HG03139 (cell line): Measurements from ENCODE around the gene HDLBP.
A peak's percentile ranks its signal among the peaks of the same experiment; 100 is the strongest.
"Not testable (repeated sequence)": the region's sequence is repeated elsewhere in the genome, so short reads cannot be mapped to it uniquely, and the experiment has no call there.

Experiments
- ATAC-seq: cut with Tn5 transposase; IDR thresholded peaks from one replicate; pipeline ENCODE4 v1.9.1; 2021; ENCODE audit not compliant: unreplicated experiment

The HDLBP gene

DNA sequence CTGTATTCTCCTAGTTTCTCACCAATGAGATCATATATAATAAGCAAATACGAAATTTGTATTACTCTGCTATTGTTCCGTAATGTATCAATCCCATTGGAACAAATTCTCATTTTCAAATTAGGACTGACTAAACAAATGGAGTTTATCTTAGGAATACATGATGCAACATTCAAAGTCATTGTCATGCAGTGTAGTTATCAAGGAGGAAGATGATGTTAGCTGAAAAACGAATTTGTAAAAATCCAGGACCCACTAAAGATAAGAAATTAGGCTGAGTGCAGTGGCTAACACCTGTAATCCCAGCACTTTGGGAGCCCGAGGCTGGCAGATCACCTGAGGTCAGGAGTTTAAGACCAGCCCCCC, 15.1 kb upstream of the HDLBP start:
- ATAC-seq, result no peak

DNA sequence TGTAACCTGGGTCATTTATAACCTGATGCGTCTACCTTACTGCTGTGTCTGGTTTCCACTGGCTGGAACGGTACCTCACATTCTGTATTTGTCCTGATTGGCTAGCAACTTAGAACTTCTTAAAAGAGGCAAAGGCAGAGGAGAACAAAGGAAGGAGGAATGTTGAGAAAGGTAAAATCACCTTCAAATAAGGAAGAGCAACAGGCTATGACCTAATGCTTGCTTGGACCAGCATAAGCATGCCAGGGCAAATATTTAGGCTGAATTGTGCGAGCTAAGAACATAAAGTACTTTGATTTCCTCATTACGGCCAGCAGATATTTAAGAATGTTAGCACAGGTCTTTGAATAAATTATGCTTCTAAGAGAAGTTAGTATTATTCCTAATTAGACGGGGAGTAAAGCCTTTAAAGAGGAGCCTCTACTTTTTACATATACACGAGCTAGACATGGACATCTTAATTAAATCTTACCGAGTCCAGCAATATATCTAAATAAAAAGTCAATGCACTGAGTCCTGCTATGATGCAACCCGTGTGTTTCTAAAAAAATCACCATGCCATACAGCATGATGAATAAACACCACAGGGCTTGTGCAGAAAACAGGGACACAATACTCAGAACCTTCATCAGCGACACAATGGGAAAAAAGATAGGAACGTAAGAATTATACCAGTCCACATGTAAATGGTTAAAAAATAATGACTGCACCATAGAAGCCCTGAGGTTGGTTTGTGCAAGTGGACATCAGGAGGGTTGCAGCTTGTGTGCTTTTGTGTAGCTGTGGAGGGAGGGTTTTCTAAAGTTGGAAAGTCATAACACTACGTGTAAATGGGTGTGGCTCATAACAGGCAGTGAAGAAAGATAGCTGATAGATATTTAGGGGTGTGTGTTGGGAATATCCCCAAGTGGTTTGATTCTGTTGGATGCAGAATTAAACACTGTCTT, 14.5 kb upstream of the HDLBP start:
- ATAC-seq, result no peak

- no peak for ATAC-seq
Observed at GRCh38 chr2:241325257-241325656, 9.8 kb upstream of the HDLBP start.

DNA sequence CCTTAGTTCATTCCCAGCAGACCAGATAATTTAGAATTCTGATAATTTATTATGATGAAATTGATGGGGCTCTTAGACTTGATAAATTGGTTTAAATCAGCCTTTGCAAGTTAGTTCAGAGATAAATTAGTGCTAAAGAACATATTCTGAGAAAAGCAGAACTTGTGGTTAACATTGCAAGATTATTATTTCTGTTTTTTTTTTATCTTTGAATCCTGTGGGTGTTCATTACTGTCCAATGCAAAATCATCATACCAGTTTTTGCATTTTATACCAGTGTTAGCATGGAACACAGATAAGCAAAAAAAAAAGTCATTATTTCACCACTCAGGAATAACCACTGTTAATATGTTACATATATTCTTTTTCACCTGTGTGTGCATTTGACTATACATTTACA, 9.3 kb upstream of the HDLBP start:
- no peak for ATAC-seq

GRCh38 chr2:241323778-241324177, 8.3 kb upstream of the HDLBP start:
- no peak for ATAC-seq

DNA sequence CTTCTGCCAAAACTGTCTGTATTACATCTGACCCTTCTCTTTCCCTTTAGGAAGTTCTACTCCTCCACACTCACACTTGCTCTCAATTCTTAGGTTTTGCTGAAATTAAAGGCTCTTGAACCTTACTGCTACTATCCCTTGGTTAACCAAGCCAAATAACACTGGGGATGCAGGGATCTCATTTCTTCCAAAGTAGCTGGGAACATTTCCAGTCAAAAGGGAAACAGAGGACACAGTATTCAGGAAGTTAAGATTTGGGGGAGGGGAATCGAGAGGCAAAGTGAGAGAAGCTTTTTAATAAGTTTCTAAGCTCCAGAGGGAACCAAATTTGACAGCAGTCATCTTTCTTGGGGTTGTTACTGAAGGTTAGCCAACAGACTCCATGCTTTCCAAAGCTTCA, 6.4 kb upstream of the HDLBP start:
- ATAC-seq, result no peak

DNA sequence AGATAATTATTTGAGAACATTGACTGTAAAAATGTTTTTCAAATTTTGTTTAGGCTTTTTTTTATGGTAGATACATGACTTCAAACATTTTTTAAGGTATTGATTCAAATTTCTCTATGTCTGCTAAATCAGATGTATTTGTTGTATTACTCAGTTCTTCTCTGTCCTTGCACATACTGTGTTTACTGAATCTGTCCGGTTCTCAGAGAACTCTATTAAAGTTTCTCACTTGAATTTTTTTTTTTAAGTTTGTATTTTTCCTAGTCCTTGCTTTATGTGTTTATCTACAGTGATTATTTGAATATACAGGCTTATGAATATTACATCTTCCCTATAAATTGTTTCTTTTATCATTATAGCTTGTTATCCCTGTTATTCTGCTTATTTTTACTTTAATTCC, 5.6 kb upstream of the HDLBP start:
- no peak for ATAC-seq

GRCh38 chr2:241320394-241320793, 4.9 kb upstream of the HDLBP start:
- no peak for ATAC-seq

- ATAC-seq, result not testable (repeated sequence)
Observed at GRCh38 chr2:241318830-241319229, 3.4 kb upstream of the HDLBP start.

DNA sequence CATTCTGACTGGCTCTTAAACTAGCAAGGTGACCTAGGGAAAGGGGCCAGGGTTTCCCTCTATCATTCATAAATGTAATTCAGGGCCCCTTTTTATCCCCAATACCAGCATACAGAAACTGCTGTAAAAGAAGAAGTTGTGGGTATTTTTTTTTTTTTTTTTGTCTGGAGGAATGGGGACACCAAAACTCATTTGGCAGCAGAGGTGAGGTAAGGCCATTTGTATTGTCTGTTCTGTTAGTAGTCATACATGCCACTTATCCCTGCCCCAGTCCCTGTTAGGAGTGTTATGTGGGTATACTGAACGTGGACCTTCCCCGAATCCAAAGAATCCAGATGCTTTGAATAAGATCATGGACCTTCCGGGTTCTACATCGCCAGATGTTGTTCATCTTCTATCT, 1.9 kb upstream of the HDLBP start:
- ATAC-seq, result no peak

DNA sequence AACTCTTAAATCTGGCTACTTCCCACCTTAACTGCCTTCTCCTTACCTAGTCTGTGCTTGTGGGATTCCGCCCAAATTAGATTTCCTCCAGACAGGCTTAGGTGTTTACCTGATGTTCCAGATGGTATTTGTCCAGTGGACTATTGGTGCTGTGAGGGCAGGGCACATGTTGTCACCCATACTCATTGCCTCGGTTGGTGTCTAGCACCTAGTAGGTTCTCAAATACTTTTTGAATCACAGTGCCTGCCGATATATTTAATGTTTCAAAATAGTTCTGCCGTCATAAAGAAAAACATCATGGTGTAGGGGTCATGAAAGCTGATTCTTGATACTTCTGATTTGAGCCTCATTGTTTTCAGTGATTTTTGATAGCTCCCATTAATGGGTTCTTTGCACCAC, 1.4 kb upstream of the HDLBP start:
- ATAC-seq, result no peak

GRCh38 chr2:241315879-241316631, 583 bp upstream of the HDLBP start, which contains the start of gene SEPTIN2:
Gene SEPTIN2, plus strand, starts transcription at chr2:241315925. Its CDS starts 8,308 bp downstream, at chr2:241324233.
- peak; percentile 32 for ATAC-seq

DNA sequence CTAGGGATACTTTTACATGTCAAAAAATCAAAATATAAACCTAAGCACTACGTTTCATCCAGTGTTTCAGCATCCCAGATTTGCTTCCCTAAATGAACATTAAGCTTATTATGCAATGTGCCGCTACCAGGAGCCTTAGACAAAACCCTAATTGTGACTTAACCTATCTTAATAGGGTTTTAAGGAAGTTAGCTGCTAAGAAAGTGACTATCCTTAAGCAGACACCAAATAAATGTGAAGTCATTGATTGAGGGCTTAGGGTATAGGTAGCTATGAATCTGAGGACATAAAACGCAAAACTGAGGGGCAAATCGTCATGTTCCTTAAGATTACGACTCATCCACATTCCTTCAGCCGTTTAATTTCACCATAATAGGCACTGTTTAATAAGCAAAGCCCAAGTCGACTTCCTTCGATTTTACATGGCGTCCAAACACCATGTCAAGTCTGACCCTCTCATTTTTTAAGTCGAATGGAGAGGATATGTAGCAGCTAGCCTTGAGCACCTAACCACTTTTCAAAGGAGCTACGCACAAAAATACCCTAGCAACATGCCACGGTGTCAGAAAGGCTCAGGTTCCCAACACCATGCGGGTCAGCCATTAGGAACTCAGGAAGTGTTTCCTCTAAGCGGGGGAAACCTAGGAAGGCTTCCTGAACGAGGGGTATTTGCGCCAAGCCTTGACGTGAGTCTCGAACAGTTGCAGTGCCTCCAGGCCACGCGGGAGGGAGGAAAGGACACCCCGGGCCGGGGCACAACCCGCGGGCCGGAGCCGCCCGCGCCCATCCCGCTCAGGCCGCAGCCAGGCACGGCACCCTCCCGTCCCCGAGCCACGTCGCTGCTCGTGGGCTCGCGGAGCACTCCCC, 1.0 kb downstream of the HDLBP start:
- no peak for ATAC-seq

DNA sequence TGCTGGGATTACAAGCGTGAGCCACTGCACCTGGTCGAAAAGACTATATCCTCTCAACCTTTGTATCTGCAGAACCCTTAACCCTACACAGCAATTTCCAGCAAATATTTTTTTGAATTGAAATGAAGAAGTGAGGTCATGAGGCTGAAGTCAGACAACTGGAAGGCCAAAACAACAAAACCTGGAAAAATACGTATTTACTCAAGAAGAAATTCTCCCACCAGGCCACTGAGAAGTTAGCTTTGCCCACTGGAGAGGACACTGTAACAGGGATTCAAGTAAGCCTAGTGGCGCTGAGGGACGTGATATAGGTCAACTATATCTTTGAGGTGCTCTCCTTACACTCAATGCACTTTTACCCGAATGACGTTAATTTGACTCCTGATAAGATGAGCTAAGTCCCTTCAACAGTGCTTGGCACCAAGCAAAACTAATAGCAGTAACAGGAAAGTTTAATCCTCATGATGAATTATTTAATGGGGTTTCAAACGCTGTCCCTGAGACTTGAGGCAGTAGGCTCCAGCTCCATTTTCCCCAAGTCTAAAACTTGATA, 1.9 kb downstream of the HDLBP start:
- no peak for ATAC-seq

DNA sequence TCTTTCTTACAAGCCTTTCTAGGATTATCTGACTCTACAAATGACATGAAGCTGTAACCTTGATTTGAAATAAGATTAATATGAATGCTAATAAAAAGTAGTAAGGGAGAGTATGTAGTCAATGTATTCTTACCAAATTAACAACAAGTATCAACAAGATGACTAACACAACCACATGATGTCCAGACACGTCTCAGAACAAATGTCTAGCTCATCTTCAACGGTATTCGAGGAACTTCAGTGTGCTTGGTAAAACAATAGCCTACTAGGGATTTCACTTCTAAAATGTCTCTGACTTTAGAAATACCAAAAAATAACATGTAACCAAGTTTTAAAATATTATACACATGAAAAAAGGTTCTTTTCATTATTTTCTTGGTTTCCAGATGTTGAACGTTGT, 3.4 kb downstream of the HDLBP start:
- ATAC-seq, result no peak

DNA sequence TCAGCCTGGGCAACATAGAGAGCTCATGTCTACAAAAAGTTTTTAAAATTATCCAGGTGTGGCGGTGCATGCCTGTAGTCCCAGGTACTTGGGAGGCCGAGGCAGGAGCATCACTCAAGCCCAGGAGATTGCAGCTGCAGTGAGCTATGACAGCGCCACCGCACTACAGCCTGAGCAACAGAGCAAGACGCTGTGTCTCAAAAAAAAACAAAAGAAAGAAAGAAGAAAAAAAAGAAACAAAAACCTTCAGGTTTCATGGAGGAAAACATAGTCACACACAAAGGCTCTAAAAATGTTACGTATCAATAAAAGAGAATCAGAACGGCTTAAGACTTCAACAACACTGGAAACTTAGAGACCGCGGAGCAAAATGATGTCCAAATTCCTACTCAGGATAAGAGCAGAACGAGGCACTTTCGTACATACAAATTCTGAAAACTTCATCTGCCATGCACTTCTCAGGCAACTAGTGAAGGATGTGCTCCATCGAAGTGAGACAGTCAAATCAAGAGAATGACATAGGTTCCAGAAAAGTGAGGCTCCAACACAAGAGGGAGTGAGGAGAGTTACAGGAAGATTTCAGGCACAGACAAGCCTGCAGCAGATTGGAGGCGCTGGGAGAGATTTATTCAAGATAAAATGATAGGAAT, 4.4 kb downstream of the HDLBP start:
- no peak for ATAC-seq

DNA sequence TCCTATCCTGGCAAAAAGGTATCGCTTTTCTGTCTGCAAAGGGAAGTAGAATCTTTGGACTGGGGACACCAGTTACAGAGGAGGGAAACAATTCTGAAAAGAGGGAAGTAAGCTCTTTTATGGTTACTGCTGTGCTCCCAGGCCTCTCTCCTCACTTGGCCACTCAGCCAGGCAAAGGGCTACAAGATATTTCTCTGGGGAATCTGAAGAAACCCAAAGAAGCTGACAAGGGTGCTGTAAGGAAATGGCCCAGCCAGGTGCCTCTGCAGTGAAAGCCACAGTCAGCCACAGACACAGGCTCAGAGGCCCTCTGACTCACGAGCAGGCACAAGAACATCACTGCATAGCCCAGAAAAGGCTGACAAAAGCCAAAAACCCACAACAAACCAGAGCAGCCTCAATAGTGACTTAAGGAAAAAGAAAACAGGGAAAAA, 5.8 kb downstream of the HDLBP start:
- peak; percentile 45 for ATAC-seq

GRCh38 chr2:241308832-241309500, 6.5 kb downstream of the HDLBP start:
- no peak for ATAC-seq

- ATAC-seq, result no peak
Observed at GRCh38 chr2:241308267-241308666, 7.2 kb downstream of the HDLBP start.

- ATAC-seq, result no peak
Observed at GRCh38 chr2:241307055-241307454, 8.4 kb downstream of the HDLBP start.
